Measurements from ENCODE around the gene PLA2G6. TPM values are rescaled to one million over a fixed set of nuclear protein-coding genes. Genes with fewer than 3 reads are reported as not detected.

Gene PLA2G6
- total RNA-seq, 5 donors from 2014 or later (not counting 1 experiment from before 2014, with no cell fraction given) = 93.6 to 197 (median 162) TPM

DNA sequence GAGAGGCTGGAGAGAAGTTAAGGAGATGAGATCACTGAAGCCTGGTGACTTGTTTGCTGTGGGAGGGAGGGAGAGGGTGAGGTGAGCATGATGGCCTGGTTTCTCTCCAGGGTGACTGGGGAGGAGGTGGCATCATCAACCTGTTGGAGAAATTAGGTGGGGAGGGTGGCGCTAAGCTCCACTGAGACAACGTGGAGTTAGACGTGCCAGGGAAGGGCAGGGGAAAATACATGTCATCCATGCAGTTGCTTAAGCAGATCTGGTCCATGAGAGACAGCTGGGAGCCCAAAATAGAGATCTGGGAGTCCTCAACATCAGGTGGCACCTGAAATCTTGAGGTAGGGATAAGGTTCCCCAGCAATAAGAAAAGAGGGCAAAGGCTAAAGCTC lies 10.8 kb upstream of the PLA2G6 start:
- CTCF ChIA-PET = interaction anchor here in 1 of 2 donors (0.9 kb wide), 1 partner anchor 11 kb away, joined by 3 read pairs; the partner anchor contains the start of gene PLA2G6
- Mint-ChIP-seq H3K27ac (no peak overlapping the region), H3K4me3 (no peak overlapping the region), H3K9me3 (no peaks in the 10 kb centered on the region), H3K27me3 (peaks cover 3 to 4% of the 10 kb centered on the region in 2 donors), H3K36me3 (no peaks in the 10 kb centered on the region), H3K4me1 (peaks cover 3 to 6% (median 4%) of the 10 kb centered on the region in 3 donors)
- no peaks in the 10 kb centered on the region for H3K36me3 ChIP-seq (ENCODE audit: control insufficient read depth in 2 of 2, extremely low read depth in 1 of 2, insufficient read depth in 1 of 2, low read length in 1 of 2)
- 92% methylated on average over 3 of the region's 3 CpGs for WGBS (ENCODE audit: insufficient coverage)
- DNase-seq (no peak), ATAC-seq (replicated peaks in 1 of 4) (no peak)
- H3K4me3 ChIP-seq (ENCODE audit: control insufficient read depth in 1 of 2, extremely low read depth in 1 of 2, low read length in 1 of 2) = no peak overlapping the region
- POLR2A ChIA-PET = interaction anchor here in 1 of 2 donors (0.5 kb wide), 1 partner anchor 123 kb away, joined by 3 read pairs; no protein-coding TSS in a partner anchor
- no peaks in the 10 kb centered on the region for H3K9me3 ChIP-seq
- peaks cover 0 to 7% of the 10 kb centered on the region in 2 experiments for H3K27me3 ChIP-seq (replicated peaks in 1 of 2; ENCODE audit: control insufficient read depth in 2 of 2, extremely low read depth in 1 of 2, insufficient read depth in 2 of 2, low read length in 1 of 2)
- H3K4me1 ChIP-seq (ENCODE audit: control insufficient read depth in 1 of 2, extremely low read depth in 1 of 2, insufficient read depth in 2 of 2, low read length in 2 of 2) = peaks cover 0 to 4% of the 10 kb centered on the region in 2 experiments
- no peak overlapping the region for H3K27ac ChIP-seq (ENCODE audit: low read length)

DNA sequence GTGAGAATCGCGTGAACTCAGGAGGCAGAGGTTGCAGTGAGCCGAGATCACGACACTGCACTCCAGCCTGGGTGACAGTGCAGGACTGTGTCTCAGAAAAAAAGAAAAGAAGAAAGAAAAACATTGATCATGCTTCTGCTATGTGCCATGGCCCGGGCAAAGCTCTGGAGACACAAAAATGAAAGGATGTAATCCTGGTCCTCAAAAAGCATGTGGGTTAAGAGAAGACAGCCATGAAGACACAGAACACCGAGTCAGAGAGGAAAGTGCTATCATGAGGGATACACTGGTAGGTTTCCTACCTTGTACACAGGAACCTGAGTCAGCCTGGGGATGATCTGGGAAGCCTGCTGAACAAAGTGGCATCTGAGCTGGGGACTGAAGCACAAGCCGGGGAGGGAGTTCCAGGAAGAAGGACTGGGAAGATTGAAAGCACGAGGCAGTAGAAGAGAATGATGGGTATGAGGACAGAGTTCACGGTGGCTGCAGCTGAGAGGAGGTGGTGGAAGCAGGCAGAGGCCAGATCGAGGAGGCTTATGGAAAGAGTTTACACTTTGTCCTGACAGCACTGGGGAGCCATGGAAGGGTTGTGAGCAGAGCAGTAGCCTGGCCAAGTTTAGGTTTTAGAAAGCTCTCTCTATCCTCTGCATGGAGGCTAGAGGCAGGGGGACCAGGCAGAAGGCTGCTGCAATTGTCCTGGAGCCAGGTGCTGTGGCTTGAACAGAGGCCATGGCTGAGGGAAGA lies 10.3 kb upstream of the PLA2G6 start:
- 77% methylated on average over 10 of the region's 10 CpGs for WGBS (ENCODE audit: insufficient coverage)
- Histone ChIP-seq H3K27ac (ENCODE audit: low read length) (no peak overlapping the region), H3K27me3 (replicated peaks in 1 of 2; ENCODE audit: control insufficient read depth in 2 of 2, extremely low read depth in 1 of 2, insufficient read depth in 2 of 2, low read length in 1 of 2) (peaks cover 0 to 7% of the 10 kb centered on the region in 2 experiments), H3K4me1 (ENCODE audit: control insufficient read depth in 1 of 2, extremely low read depth in 1 of 2, insufficient read depth in 2 of 2, low read length in 2 of 2) (peaks cover 0 to 4% of the 10 kb centered on the region in 2 experiments), H3K36me3 (ENCODE audit: control insufficient read depth in 2 of 2, extremely low read depth in 1 of 2, insufficient read depth in 1 of 2, low read length in 1 of 2) (no peaks in the 10 kb centered on the region), H3K9me3 (no peaks in the 10 kb centered on the region), H3K4me3 (ENCODE audit: control insufficient read depth in 1 of 2, extremely low read depth in 1 of 2, low read length in 1 of 2) (no peak overlapping the region)
- ChIA-PET CTCF (no interaction called here), POLR2A (interaction anchor here in 1 of 2 donors (0.5 kb wide), 1 partner anchor 123 kb away, joined by 3 read pairs; no protein-coding TSS in a partner anchor)
- no peak overlapping the region for H3K4me3 Mint-ChIP-seq
- DNase-seq (no peak), ATAC-seq (replicated peaks in 1 of 4) (no peak)
- no peaks in the 10 kb centered on the region for H3K9me3 Mint-ChIP-seq
- H3K27ac Mint-ChIP-seq = no peak overlapping the region
- H3K27me3 Mint-ChIP-seq = peaks cover 3 to 4% of the 10 kb centered on the region in 2 donors
- no peaks in the 10 kb centered on the region for H3K36me3 Mint-ChIP-seq
- peaks cover 3 to 6% (median 4%) of the 10 kb centered on the region in 3 donors for H3K4me1 Mint-ChIP-seq

DNA sequence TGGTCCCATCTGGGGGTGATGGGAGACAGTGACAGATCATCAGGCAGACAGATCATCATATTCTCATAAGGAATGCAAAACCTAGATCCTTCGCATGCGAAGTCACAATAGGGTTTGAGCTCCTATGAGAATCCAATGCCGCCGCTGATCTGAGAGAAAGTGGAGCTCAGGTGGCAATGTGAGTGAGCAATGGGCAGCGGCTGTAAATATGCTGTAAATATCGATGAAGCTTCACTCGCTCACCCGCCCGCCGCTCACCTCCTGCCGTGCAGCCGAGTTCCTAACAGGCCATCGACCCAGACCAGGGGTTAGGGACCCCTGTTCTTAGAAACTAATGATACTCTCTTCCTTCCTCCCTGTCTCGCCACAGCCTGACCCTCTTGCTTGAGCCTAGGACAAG lies 9.4 kb upstream of the PLA2G6 start:
- CTCF ChIA-PET = no interaction called here
- H3K27ac Mint-ChIP-seq = no peak overlapping the region
- DNase-seq (no peak), ATAC-seq (replicated peaks in 1 of 4) (no peak)
- no peaks in the 10 kb centered on the region for H3K36me3 ChIP-seq (ENCODE audit: control insufficient read depth in 2 of 2, extremely low read depth in 1 of 2, insufficient read depth in 1 of 2, low read length in 1 of 2)
- H3K4me1 Mint-ChIP-seq = peaks cover 3 to 6% (median 4%) of the 10 kb centered on the region in 3 donors
- H3K4me3 ChIP-seq (ENCODE audit: control insufficient read depth in 1 of 2, extremely low read depth in 1 of 2, low read length in 1 of 2) = no peak overlapping the region
- H3K27me3 ChIP-seq (replicated peaks in 1 of 2; ENCODE audit: control insufficient read depth in 2 of 2, extremely low read depth in 1 of 2, insufficient read depth in 2 of 2, low read length in 1 of 2) = peaks cover 0 to 7% of the 10 kb centered on the region in 2 experiments
- H3K27ac ChIP-seq (ENCODE audit: low read length) = no peak overlapping the region
- H3K9me3 Mint-ChIP-seq = no peaks in the 10 kb centered on the region
- peaks cover 0 to 4% of the 10 kb centered on the region in 2 experiments for H3K4me1 ChIP-seq (ENCODE audit: control insufficient read depth in 1 of 2, extremely low read depth in 1 of 2, insufficient read depth in 2 of 2, low read length in 2 of 2)
- peaks cover 3 to 4% of the 10 kb centered on the region in 2 donors for H3K27me3 Mint-ChIP-seq
- 94% methylated on average over 9 of the region's 14 CpGs for WGBS (ENCODE audit: insufficient coverage)
- H3K9me3 ChIP-seq = no peaks in the 10 kb centered on the region
- no peak overlapping the region for H3K4me3 Mint-ChIP-seq
- POLR2A ChIA-PET = interaction anchor here in 1 of 2 donors (0.7 kb wide), 1 partner anchor 98 kb away, joined by 3 read pairs; no protein-coding TSS in a partner anchor
- no peaks in the 10 kb centered on the region for H3K36me3 Mint-ChIP-seq

DNA sequence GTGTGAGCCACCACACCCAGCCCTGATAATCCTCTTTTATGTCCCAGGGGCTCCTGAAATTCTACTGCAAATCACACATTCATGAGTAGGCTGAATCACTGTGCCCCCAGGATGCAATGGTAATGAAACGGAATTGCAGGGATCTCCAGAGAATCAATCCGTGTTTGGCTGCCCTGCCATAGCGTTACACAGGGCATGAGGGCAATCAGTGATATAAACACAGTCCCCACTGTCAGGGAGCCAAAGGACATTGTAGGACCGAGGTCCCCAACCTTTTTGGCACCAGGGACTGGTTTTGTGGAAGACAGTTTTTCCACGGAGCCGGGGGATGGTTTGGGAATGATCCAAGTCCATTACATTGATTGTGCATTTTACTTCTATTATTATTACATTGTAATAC lies 9.0 kb upstream of the PLA2G6 start:
- peaks cover 3 to 6% (median 4%) of the 10 kb centered on the region in 3 donors for H3K4me1 Mint-ChIP-seq
- H3K27me3 ChIP-seq (replicated peaks in 1 of 2; ENCODE audit: control insufficient read depth in 2 of 2, extremely low read depth in 1 of 2, insufficient read depth in 2 of 2, low read length in 1 of 2) = peaks cover 0 to 6% of the 10 kb centered on the region in 2 experiments
- no peaks in the 10 kb centered on the region for H3K36me3 Mint-ChIP-seq
- peaks cover 3 to 4% of the 10 kb centered on the region in 2 donors for H3K27me3 Mint-ChIP-seq
- no peak for ATAC-seq (replicated peaks in 1 of 4)
- no peak overlapping the region for H3K4me3 ChIP-seq (ENCODE audit: control insufficient read depth in 1 of 2, extremely low read depth in 1 of 2, low read length in 1 of 2)
- 85% methylated on average over 3 of the region's 6 CpGs for WGBS (ENCODE audit: insufficient coverage)
- POLR2A ChIA-PET = interaction anchor here in 1 of 2 donors (0.7 kb wide), 1 partner anchor 99 kb away, joined by 3 read pairs; no protein-coding TSS in a partner anchor
- DNase-seq = no peak
- no peaks in the 10 kb centered on the region for H3K9me3 Mint-ChIP-seq
- H3K4me1 ChIP-seq (ENCODE audit: control insufficient read depth in 1 of 2, extremely low read depth in 1 of 2, insufficient read depth in 2 of 2, low read length in 2 of 2) = peaks cover 0 to 4% of the 10 kb centered on the region in 2 experiments
- H3K36me3 ChIP-seq (ENCODE audit: control insufficient read depth in 2 of 2, extremely low read depth in 1 of 2, insufficient read depth in 1 of 2, low read length in 1 of 2) = no peaks in the 10 kb centered on the region
- H3K4me3 Mint-ChIP-seq = no peak overlapping the region
- no peak overlapping the region for H3K27ac ChIP-seq (ENCODE audit: low read length)
- no peak overlapping the region for H3K27ac Mint-ChIP-seq
- H3K9me3 ChIP-seq = no peaks in the 10 kb centered on the region
- CTCF ChIA-PET = no interaction called here

DNA sequence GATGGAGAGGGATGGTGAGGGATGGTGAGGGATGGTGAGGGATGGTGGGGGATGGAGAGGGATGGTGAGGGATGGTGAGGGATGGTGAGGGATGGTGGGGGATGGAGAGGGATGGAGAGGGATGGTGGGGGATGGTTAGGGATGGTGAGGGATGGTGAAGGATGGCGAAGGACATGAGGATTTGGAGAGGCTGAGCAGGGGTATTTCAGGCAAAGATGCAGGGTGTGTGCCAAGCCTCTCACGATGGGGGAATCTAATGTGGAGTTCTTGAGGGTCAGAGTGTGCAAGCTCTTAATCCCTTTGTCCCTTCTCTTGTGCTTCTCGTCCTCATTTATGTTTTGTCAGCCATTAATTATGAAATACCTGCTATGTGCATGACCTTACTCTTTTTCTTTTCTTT lies 7.5 kb upstream of the PLA2G6 start:
- WGBS (ENCODE audit: insufficient coverage) = 75% methylated on average over 1 of the region's 3 CpGs
- POLR2A ChIA-PET = no interaction called here
- ATAC-seq (replicated peaks in 1 of 4) = no peak

DNA sequence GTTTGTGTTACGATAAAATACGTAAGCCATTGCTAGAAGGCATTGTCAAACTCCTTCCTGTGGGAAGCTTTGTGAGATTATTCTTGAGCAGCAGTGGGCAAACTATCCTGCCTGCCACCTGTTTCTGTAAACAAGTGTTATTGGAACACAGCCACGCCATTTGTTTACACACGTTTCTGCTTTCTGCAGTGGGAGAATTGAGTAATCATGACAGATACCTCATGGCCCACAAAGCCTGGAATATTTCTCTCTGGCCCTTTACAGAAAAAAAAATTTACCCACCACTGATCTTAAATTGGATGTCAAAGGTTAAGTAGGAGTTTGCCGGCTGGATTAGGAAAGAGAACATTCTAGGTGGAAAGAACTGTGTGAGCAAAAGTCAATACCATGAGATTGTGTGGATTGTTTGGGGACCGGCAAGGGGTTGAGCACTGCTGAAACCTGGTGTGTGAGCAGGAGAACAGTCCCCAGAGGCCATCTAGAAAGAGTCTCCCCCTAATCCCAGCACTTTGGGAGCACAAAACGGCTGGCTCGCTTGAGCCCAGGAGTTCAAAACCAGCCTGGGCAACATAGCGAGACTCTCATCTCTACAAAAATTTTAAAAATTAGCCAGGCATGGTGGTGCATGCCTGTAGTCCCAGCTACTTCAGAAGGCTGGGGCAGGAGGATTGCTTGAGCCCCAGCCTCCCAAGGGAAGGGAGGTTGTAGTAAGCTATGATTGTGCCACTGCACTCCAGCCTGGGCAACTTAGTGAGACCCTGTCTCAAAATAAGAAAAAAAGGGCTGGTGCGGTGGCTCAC lies 6.0 kb upstream of the PLA2G6 start:
- peaks cover 0 to 3% (median 0%) of the 10 kb centered on the region in 3 donors for H3K4me1 Mint-ChIP-seq
- peaks cover 2 to 4% of the 10 kb centered on the region in 2 donors for H3K27me3 Mint-ChIP-seq
- H3K4me1 ChIP-seq (ENCODE audit: control insufficient read depth in 1 of 2, extremely low read depth in 1 of 2, insufficient read depth in 2 of 2, low read length in 2 of 2) = no peaks in the 10 kb centered on the region
- ChIA-PET POLR2A (no interaction called here), CTCF (interaction anchor here in 1 of 2 donors (0.6 kb wide), 1 partner anchor 917 kb away, joined by 3 read pairs; no protein-coding TSS in a partner anchor)
- ATAC-seq (replicated peaks in 1 of 4) (no peak), DNase-seq (no peak)
- no peaks in the 10 kb centered on the region for H3K9me3 ChIP-seq
- no peak overlapping the region for H3K4me3 Mint-ChIP-seq
- H3K27ac ChIP-seq (ENCODE audit: low read length) = no peak overlapping the region
- H3K4me3 ChIP-seq (ENCODE audit: control insufficient read depth in 1 of 2, extremely low read depth in 1 of 2, low read length in 1 of 2) = no peak overlapping the region
- no peaks in the 10 kb centered on the region for H3K27me3 ChIP-seq (replicated peaks in 1 of 2; ENCODE audit: control insufficient read depth in 2 of 2, extremely low read depth in 1 of 2, insufficient read depth in 2 of 2, low read length in 1 of 2)
- H3K27ac Mint-ChIP-seq = no peak overlapping the region
- WGBS (ENCODE audit: insufficient coverage) = 94% methylated on average over 3 of the region's 10 CpGs
- H3K9me3 Mint-ChIP-seq = no peaks in the 10 kb centered on the region
- no peaks in the 10 kb centered on the region for H3K36me3 ChIP-seq (ENCODE audit: control insufficient read depth in 2 of 2, extremely low read depth in 1 of 2, insufficient read depth in 1 of 2, low read length in 1 of 2)
- no peaks in the 10 kb centered on the region for H3K36me3 Mint-ChIP-seq

More for the DNA sequence above, 7.5 kb upstream of the PLA2G6 start:
- CTCF ChIA-PET = no interaction called here
- Mint-ChIP-seq H3K4me1 (peaks cover 0 to under 1% (median 0%) of the 10 kb centered on the region in 3 donors), H3K36me3 (no peaks in the 10 kb centered on the region), H3K9me3 (no peaks in the 10 kb centered on the region), H3K4me3 (no peak overlapping the region), H3K27ac (no peak overlapping the region), H3K27me3 (peaks cover 3 to 4% of the 10 kb centered on the region in 2 donors)
- H3K4me3 ChIP-seq (ENCODE audit: control insufficient read depth in 1 of 2, extremely low read depth in 1 of 2, low read length in 1 of 2) = no peak overlapping the region
- DNase-seq = no peak
- H3K4me1 ChIP-seq (ENCODE audit: control insufficient read depth in 1 of 2, extremely low read depth in 1 of 2, insufficient read depth in 2 of 2, low read length in 2 of 2) = no peaks in the 10 kb centered on the region
- H3K36me3 ChIP-seq (ENCODE audit: control insufficient read depth in 2 of 2, extremely low read depth in 1 of 2, insufficient read depth in 1 of 2, low read length in 1 of 2) = no peaks in the 10 kb centered on the region
- H3K27ac ChIP-seq (ENCODE audit: low read length) = no peak overlapping the region
- H3K27me3 ChIP-seq (replicated peaks in 1 of 2; ENCODE audit: control insufficient read depth in 2 of 2, extremely low read depth in 1 of 2, insufficient read depth in 2 of 2, low read length in 1 of 2) = peaks cover 0 to 5% of the 10 kb centered on the region in 2 experiments
- H3K9me3 ChIP-seq = no peaks in the 10 kb centered on the region
